DMS153 treated with DMSO at 0.1 percent for 48 hours (cell line): Measurements from ENCODE around the gene MRGPRX3.
A peak's percentile ranks its signal among the peaks of the same experiment; 100 is the strongest.
"Not testable (repeated sequence)": the region's sequence is repeated elsewhere in the genome, so short reads cannot be mapped to it uniquely, and the experiment has no call there.

Experiments used
- DNase-seq: peaks from one replicate; lab custom pipeline; 2025; ENCODE audit not compliant: unreplicated experiment; lab: John Stamatoyannopoulos, UW

The MRGPRX3 gene

DNA sequence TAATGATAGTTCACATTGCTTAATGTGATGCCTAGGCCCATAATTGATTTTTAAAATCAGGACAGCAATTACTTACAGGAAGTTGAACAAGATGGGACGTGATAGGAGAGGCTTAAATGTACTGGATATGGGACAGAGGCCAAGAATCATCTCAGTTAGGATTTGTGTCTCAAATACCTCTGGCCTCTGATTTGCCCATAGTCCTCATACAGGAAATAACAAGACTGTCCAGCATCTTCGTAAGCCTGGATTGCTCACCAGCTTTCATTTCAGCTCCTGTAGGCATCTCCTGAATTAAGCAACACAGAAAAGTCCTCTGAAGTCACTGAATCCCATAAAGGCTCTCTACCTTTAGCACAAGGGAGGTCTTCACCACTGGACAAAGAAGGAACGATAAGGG, at the start of gene MRGPRX3:
MRGPRX3 (plus strand) TSS at position 231 of the 400 bp plus-strand sequence. CDS start 4,632 bp downstream, outside the sequence.
- DNase-seq = no peak

DNA sequence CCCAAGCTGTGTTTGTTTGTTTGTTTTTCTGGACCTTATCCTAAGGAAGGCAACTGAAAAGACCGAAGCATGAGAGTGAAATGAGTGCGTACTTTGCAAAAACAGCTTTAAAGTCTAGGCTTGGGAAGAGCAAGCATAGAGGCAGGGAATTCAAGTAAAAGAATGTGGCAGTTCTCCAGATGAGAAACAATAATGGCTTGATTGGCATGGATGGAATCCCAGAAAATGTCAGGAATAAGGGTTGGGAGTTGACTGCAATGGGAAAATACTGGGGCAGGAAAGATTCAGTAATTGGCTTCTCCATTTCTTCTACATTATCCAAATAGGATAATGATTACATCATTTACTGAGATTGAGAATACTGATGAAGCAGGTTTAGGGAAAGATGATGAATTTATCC, 44.0 kb upstream of the MRGPRX3 start:
- no peak for DNase-seq

DNA sequence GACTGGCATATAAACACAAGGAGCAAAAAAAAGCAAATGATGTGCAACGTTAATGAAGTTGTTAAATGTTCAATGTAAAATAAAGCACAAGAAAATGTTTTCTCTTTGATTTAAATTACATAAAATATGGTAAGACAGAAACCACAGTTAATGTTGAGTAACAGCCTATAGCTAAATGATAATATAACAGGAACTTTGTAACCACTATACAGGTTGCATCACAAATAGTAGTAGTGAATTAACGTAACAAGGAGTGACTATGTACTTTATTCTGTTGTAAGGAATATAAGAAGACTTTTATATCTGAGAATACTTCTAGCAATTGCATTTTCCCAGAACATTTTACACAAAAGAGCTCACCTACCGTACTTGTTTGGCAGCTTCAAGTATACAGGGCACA, 43.4 kb upstream of the MRGPRX3 start:
- DNase-seq = no peak

DNA sequence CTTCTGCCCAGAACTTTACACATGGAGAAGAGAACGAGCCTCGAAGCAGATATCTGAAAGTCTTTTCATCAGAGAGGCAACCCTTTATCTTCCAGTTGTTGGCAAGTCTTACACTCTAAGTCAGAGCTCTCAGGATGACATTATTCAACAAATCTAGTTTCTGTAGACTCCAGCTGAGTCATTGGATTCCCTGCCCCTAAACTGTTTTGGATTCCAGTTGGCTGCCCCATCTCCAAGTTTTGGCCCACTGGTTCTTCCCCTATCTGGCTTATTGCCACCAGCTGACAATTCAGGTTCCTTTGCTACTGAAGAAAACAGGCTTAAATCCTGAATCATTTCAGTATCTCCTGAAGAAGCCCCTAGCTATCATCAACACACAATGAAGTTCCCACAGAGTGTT, 40.6 kb upstream of the MRGPRX3 start:
- no peak for DNase-seq

DNA sequence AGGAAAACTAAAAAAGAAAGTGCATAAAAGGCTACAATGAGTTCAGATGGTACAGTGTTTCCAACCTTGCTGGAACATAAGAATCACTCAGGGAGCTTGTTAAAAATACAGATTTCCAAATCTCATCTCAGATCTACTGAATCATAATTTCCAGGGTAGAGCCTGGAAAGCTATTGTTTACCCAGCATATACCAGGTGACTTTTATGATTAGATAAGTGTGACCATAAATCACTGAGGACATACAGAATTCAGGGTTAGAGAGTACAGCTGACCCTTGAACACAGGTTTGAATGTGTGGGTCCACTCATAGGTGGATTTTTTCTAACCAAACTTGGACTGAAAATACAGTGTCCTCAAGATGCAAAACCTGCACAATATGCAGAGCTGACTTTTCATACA, 38.4 kb upstream of the MRGPRX3 start:
- no peak for DNase-seq

DNA sequence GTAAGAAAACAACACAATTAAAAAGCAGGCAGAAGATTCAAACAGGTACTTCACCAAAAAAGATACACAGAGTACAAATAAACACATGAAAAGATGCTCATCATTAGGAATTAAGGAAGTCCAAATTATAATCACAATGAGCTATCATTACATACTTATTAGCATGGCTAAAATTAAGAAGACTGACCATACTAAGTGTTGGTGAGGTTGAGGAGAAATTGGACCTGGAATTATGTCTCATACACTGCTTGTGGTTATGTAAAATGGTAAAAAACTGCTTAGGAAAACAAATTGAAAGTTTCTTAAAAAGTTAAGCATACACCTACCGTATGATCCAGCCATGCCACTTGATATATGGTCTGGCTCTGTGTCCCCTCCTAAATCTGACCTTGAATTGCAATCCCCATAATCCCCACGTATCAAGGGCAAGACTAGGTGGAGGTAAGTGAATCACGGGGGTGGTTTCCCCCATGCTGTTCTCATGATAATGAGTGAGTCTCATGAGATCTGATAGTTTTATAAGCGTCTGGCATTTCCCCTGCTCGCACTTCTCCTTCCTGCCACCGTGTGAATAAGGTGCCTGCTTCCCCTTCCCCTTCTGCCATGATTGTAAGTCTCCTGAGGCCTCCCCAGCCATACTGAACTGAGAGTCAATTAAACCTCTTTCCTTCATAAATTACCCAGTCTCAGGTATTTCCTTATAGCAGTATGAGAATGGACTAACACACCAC, 31.3 kb upstream of the MRGPRX3 start:
- no peak for DNase-seq

DNA sequence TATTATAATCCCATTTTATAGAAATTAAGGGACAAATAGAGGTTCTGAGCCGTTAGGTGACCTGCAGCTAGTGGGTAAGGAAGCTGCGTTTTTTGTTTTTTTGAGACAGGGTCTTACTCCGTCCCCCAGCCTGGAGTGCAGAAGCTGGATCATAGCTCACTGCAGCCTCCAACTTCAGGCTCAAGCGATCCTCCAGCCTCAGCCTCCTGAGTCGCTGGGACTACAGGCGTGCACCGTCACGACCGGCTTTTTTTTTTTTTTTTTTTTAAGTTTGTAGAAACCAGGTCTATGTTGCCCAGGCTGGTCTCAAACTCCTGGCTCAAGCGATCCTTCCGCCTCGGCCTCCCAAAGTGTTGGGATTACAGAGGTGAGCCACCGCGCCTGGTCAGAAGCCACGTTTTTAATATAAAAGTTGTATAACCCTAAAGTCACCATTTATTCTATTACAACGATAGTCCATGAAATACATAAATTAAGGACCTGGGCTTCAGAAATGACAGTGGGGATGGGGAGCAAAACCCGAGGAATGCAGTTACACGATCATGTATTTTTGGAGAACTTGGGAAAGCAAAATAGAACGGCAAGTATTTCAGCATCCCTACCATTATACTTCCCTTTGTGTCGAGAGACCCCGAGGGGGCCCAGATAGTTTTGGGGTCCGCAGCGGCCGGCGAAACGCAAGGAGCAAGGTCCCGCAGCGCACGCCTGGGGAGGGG, 27.1 kb upstream of the MRGPRX3 start:
- no peak for DNase-seq

DNA sequence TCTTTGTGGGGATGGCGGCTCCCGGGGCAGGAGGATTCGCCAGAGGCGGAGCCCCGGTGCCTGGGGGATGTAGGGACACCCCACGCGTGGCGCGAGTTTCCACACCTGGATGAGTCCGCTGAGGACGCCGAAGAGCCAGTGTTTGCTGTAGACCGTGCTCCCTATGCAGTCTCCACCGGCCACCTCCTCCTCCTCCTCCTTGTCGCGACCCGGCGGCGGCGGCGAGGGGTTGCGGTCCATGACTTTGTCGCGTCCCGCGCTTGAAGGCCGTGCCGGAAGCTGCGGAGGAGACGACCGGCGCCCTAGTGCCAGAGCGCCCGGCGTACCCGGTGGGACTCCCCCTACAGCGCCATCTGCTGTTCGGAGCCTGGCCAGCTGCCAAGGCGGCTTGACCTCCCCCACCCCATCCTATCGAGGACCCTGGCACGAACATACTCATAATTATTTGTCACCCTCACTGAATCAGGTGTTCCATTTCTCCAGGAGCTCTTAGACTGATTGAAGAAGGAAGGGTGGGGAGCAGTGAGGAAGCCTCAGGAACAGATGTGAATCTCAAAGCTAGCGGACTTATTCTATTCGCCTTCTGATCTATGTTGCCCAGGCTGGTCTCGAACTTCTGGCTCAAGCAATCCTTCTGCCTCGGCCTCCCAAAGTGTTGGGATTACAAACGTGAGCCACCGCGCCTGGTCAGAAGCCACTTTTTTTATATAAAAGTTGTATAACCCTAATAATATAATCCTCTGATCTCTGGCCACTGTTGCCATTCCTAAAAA, 26.4 kb upstream of the MRGPRX3 start, which contains the start of gene SAAL1:
SAAL1 (minus strand) TSS at position 281 of the 773 bp plus-strand sequence; CDS start at position 240, 41 bp downstream.
- peak; percentile 79 for DNase-seq

DNA sequence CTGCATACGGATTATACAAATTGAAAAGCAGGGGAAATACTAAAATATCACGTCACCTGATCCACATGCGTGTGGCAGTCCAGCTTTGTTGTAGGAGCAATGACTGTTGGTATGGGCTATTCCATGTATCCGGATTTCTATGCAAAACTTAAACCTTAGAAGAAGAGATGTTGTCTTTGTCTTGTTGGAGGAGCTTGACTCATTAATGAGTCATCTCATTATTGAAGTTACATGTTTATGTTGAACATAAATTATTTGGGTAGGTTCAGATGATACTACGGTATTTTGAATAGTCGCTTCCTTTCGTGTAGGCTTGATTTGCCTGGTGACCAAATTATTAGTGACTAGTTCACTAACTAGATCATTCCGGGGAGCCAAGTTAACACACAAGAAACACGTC, 25.7 kb upstream of the MRGPRX3 start:
- no peak for DNase-seq

DNA sequence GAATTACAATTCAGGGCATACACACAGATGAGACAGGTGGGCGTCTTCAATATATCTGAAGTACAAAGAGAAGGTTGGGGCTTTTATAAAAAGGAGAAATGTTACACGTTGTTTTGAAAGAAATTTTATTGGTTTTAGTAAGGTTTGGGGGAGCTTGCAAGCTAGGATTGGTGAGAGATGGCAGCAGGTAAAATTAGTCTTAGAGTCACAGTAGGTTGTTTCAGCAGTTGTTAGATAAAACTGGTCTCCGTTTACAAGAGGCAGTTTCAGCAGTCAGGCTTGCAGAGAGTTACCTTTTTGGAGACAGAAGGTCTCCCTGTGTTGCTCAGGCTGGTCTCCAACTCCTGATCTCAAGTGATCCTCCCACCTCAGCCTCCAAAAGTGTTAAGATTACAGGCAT, 24.1 kb upstream of the MRGPRX3 start:
- no peak for DNase-seq

DNA sequence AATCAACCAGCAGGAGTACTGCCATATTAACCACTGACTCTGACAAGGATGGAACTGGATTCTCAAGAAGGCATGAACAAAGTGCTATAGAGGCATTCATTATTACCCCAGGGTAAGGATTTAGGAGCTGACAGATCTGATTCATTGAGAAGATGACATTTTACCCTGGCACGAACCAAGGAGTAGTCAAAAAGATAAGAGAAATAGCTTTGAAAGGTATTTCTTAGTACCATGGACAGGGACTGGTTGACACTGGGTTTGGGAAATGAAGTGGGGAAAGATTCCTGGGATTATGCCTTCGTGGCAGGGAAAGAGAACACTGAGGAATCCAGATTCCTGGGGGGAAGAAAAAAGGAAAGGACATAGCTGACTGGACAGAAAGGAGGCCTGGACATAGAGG, 21.4 kb upstream of the MRGPRX3 start:
- no peak for DNase-seq

DNA sequence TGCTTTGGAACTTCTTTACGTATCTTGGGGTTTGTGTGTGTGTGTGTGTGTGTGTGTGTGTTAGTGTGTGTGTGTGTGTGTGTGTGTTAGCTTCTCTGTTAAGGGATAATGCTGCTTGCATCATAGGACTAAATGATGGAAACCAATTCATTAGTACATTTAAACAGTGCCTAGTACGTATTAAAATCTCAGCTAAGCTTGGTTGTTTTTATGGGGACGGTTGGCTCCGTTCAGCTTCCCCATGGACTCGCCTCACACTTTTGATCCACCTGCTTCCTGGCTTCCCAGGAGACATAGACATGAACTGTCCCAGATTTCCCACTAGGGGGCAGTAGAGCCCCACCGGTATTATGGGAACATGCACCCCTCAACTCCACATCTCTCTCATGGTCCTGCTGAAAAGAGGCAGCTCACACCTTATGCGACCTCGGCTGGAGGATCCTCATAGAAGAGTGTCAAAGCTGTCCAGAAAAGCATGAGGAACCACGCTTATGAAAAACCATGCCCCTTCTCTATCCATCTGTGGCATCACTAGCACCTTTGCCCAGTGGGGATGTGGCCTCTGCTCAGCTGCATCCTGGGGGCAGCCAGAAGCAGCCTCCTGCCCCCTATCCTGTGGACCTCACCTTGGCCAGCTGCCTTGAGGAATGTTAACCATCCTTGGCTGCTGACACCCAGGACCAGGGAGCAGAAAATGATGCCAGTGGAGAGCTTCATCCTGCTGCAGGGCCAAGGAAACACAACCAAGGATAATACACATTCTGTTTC, 16.8 kb upstream of the MRGPRX3 start:
- DNase-seq = peak; percentile 75

DNA sequence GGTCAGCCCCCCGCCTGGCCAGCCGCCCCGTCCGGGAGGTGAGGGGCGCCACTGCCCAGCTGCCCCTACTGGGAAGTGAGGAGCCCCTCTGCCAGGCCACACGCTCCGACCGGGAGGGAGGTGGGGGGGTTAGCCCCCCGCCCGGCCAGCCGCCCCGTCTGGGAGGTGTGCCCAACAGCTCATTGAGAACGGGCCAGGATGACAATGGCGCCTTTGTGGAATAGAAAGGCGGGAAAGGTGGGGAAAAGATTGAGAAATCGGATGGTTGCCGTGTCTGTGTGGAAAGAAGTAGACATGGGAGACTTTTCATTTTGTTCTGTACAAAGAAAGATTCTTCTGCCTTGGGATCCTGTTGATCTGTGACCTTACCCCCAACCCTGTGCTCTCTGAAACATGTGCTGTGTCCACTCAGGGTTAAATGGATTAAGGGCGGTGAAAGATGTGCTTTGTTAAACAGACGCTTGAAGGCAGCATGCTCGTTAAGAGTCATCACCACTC, 11.0 kb upstream of the MRGPRX3 start:
- DNase-seq = not testable (repeated sequence)

DNA sequence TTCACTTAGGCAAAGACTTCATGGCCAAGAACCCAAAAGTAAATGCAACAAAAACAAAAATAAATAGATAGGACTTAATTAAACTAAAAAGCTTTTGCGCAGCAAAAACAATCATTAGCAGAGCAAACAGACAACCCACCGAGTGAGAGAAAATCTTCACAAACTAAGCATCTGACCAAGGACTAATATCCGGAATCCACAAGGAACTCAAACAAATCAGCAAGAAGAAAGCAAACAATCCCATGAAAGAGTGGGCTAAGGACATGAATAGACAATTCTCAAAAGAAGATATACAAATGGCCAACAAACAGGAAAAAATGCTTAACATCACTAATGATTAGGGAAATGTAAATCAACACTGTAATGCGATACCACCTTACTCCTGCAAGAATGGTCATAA, 1.3 kb upstream of the MRGPRX3 start:
- DNase-seq = not testable (repeated sequence)

DNA sequence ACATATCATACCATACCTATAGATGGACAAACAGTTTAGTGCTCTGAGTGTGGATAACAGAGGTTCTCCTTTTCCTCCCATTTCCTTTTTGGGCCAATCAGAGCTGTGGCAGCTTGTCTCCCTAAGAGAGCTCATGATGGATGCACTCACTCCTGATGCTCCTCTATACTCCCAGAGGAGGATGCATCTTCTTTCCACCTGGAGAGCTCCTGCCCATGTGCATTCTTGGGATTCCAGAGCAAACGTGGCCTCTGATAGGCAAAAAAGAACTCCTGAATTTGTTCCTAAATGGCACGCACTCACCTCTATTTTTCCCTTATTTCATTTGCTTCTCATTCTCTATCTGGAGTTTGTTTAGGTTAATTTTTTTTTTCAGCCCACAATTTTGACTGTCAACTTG, 2.9 kb downstream of the MRGPRX3 start:
- no peak for DNase-seq

DNA sequence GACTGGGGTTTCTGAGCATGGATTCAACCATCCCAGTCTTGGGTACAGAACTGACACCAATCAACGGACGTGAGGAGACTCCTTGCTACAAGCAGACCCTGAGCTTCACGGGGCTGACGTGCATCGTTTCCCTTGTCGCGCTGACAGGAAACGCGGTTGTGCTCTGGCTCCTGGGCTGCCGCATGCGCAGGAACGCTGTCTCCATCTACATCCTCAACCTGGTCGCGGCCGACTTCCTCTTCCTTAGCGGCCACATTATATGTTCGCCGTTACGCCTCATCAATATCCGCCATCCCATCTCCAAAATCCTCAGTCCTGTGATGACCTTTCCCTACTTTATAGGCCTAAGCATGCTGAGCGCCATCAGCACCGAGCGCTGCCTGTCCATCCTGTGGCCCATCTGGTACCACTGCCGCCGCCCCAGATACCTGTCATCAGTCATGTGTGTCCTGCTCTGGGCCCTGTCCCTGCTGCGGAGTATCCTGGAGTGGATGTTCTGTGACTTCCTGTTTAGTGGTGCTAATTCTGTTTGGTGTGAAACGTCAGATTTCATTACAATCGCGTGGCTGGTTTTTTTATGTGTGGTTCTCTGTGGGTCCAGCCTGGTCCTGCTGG, 4.9 kb downstream of the MRGPRX3 start:
- DNase-seq = no peak

DNA sequence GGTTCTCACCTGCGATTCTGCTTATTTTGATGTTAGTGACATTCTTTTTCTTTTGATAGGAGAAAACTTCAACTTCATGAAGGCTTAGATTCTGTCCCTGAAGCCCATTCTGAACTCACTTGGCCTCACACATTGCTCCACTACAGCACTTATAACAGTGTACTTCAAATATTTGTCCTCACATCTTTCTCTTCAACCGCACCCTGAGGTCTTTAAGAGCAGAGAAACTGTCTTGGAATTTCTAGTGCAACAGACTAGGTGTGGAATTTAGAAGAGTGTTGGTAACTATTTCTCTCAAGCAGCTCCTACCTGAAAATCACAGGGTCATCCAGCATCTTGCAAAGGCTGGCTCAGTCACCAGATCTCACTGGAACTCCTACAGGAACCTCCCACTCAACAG, 7.8 kb downstream of the MRGPRX3 start:
- DNase-seq = no peak

DNA sequence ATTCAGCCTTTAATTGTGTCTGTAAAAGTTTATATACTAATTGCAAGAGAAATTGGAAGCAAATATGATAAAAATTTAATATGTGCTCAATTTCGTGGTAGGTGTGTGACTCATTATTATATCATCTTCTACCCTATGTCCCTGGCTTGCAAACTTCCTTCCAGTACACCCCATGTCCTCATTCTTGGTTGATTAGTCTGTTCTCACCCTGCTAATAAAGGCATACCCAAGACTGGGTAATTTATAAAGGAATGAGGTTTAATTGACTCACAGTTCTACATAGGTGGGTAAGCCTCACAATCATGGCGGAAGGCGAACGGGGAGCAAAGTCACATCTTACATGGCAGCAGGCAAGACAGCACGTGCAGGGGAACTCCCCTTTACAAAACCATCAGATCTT, 11.9 kb downstream of the MRGPRX3 start:
- DNase-seq = no peak

DNA sequence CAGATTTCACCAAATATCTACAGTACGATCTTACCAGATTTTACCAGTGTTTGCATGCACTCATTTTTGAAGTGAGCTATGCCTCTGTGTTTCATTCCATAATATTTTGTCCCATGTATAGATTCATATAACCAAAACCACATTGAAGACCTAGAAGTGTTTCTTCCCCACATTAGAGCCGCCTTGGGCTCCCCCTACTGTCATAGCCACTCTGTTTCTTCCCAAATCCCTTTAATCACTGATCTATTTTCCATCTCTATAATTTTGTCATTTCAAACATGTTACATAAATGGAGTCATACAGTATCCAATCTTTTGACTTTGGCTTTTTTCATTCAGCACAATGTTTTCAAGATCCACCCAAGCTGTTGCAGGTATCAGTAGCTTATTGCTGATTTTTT, 12.7 kb downstream of the MRGPRX3 start:
- DNase-seq = no peak

DNA sequence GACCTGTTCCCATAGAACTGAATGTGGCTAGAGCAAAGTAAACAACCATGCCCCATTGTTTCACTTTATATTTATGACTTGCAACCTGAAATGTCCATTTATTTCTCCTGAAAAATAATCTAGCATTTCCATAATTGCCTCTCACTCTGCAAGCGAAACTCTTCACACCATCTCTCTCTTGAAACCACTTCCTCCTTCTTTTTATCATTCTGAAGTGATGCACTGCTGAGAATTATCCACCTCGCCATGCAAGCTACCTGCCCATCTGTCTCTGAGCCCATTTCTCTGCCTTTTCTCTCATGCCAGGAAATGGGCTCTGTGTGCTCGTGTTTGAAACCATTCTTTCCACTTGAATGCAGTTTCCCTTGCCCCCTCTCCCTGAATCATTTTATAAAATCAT, 13.5 kb downstream of the MRGPRX3 start:
- no peak for DNase-seq
